Measurements from ENCODE around the gene CCSER1. TPM values are rescaled to one million over a fixed set of nuclear protein-coding genes. Genes with fewer than 3 reads are reported as not detected.
"Not testable (repeated sequence)": the region's sequence is repeated elsewhere in the genome, so short reads cannot be mapped to it uniquely, and the experiment has no call there.

The CCSER1 gene
- total RNA-seq, 1 donor from 2014 or later, result 13.8 TPM

- ATAC-seq (ENCODE audit: poor library complexity) (peak; percentile 61), DNase-seq (no peak)
- intact Hi-C loops (cut with DNase I), result no loop called here
Measured at GRCh38 chr4:90245837-90246236, 118.6 kb downstream of the CCSER1 start.

- no peak for ATAC-seq (ENCODE audit: poor library complexity)
- intact Hi-C loops (cut with DNase I), result no loop called here
Measured at GRCh38 chr4:90246816-90247215, 119.6 kb downstream of the CCSER1 start.

GRCh38 chr4:90254357-90254756 is 127.2 kb downstream of the CCSER1 start:
- no peak for ATAC-seq (ENCODE audit: poor library complexity)
- intact Hi-C loops (cut with DNase I), result no loop called here
- no peak for DNase-seq

More at GRCh38 chr4:90246816-90247215, 119.6 kb downstream of the CCSER1 start:
- no peak for DNase-seq

GRCh38 chr4:90274175-90274574 is 147.0 kb downstream of the CCSER1 start:
- no peak for DNase-seq
- intact Hi-C loops (cut with DNase I), result no loop called here
- no peak for ATAC-seq (ENCODE audit: poor library complexity)

GRCh38 chr4:90280954-90281353 is 153.8 kb downstream of the CCSER1 start:
- DNase-seq, result no peak
- intact Hi-C loops (cut with DNase I), result no loop called here
- no peak for ATAC-seq (ENCODE audit: poor library complexity)

- DNase-seq (no peak), ATAC-seq (ENCODE audit: poor library complexity) (no peak)
- intact Hi-C loops (cut with DNase I), result no loop called here
Measured at GRCh38 chr4:90281541-90282355, 154.6 kb downstream of the CCSER1 start.

GRCh38 chr4:90290345-90290744 is 163.2 kb downstream of the CCSER1 start:
- intact Hi-C loops (cut with DNase I), result no loop called here
- no peak for DNase-seq
- ATAC-seq (ENCODE audit: poor library complexity), result no peak

GRCh38 chr4:90292438-90292837 is 165.2 kb downstream of the CCSER1 start:
- DNase-seq (no peak), ATAC-seq (ENCODE audit: poor library complexity) (no peak)
- intact Hi-C loops (cut with DNase I), result no loop called here

GRCh38 chr4:90293320-90293719 is 166.1 kb downstream of the CCSER1 start:
- no peak for ATAC-seq (ENCODE audit: poor library complexity)
- DNase-seq, result no peak
- intact Hi-C loops (cut with DNase I), result no loop called here

- intact Hi-C loops (cut with DNase I), result no loop called here
- ATAC-seq (ENCODE audit: poor library complexity), result no peak
- no peak for DNase-seq
Measured at GRCh38 chr4:90299373-90299772, 172.2 kb downstream of the CCSER1 start.

- no peak for ATAC-seq (ENCODE audit: poor library complexity)
- intact Hi-C loops (cut with DNase I), result no loop called here
- DNase-seq, result no peak
Measured at GRCh38 chr4:90306810-90307209, 179.6 kb downstream of the CCSER1 start.

- ATAC-seq (ENCODE audit: poor library complexity); DNase-seq; intact Hi-C loops (cut with DNase I): not testable (repeated sequence)
Measured at GRCh38 chr4:90317140-90317539, 189.9 kb downstream of the CCSER1 start.

GRCh38 chr4:90317785-90318184 is 190.6 kb downstream of the CCSER1 start:
- no peak for DNase-seq
- intact Hi-C loops (cut with DNase I), result no loop called here
- peak; percentile 48 for ATAC-seq (ENCODE audit: poor library complexity)

- intact Hi-C loops (cut with DNase I), result no loop called here
- no peak for ATAC-seq (ENCODE audit: poor library complexity)
- no peak for DNase-seq
Measured at GRCh38 chr4:90318193-90318592, 191.0 kb downstream of the CCSER1 start.

- ATAC-seq (ENCODE audit: poor library complexity), result peak; percentile 78
- DNase-seq, result peak; percentile 54
Measured at GRCh38 chr4:90328558-90328957, 201.4 kb downstream of the CCSER1 start.

GRCh38 chr4:90330546-90330945 is 203.4 kb downstream of the CCSER1 start:
- DNase-seq, result no peak
- intact Hi-C loops (cut with DNase I), result no loop called here
- no peak for ATAC-seq (ENCODE audit: poor library complexity)

More at GRCh38 chr4:90328558-90328957, 201.4 kb downstream of the CCSER1 start:
- intact Hi-C loops (cut with DNase I), result no loop called here

GRCh38 chr4:90345549-90346215 is 218.5 kb downstream of the CCSER1 start:
- DNase-seq (no peak), ATAC-seq (ENCODE audit: poor library complexity) (no peak)
- intact Hi-C loops (cut with DNase I), result no loop called here

- ATAC-seq (ENCODE audit: poor library complexity) (no peak), DNase-seq (no peak)
- intact Hi-C loops (cut with DNase I), result no loop called here
Measured at GRCh38 chr4:90349636-90350035, 222.4 kb downstream of the CCSER1 start.

- peak; percentile 45 for ATAC-seq (ENCODE audit: poor library complexity)
- intact Hi-C loops (cut with DNase I), result no loop called here
- no peak for DNase-seq
Measured at GRCh38 chr4:90357117-90357710, 230.0 kb downstream of the CCSER1 start.

GRCh38 chr4:90375081-90375480 is 247.9 kb downstream of the CCSER1 start:
- no peak for DNase-seq
- ATAC-seq (ENCODE audit: poor library complexity), result no peak
- intact Hi-C loops (cut with DNase I), result no loop called here

All from Right ventricle myocardium superior (tissue), 1 donor.